Measurements from ENCODE around the gene ADARB1. TPM values are rescaled to one million over a fixed set of nuclear protein-coding genes. Genes with fewer than 3 reads are reported as not detected.

Gene ADARB1
- total and polyA plus RNA-seq, 9 of the 15 experiments (the other 6 are each of a cell fraction or from before 2014, with no cell fraction given): 6.7 to 16.0 (median 8.3) TPM

DNA sequence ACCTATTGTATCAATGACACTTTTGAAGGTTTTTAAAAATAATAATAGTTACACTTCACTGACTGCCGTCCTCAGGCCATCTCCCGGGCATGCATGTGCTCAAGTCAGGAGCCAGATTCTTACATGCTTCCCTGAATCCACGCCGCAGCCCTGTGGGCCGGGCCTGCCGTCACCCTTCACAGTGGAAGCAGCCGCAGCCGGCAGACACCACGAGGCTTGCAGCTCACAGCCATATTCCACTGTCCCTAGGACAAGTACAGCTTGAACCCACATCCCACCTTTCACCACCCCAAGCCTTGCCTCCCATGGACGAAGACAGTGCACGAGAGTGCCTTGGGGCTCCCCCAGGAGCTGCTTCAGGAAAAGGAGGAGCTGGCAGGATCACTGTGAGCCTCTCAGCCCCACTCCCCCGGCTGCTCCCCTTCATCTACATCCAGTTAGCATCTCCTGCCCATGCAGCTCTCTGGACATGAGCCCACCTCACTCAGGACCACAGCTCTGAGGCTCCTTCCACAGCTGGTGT lies 136.1 kb downstream of the ADARB1 start:
- Histone ChIP-seq H3K27me3 (ENCODE audit: control insufficient read depth in 2 of 2, insufficient read depth in 2 of 2, low read length in 2 of 2) (peaks cover 0 to 18% of the 10 kb centered on the region in 2 experiments; a peak in 3 of 5 replicates), H4K20me1 (replicated peaks; ENCODE audit: control insufficient read depth, insufficient read depth, low read length) (no peaks in the 10 kb centered on the region), H3K9me3 (replicated peaks; ENCODE audit: control insufficient read depth, insufficient read depth, low read depth, low read length) (no peaks in the 10 kb centered on the region), H3K4me1 (replicated peaks in 1 of 2; ENCODE audit: control insufficient read depth in 2 of 2, insufficient read depth in 2 of 2, low read length in 2 of 2) (peaks cover 3 to 18% of the 10 kb centered on the region in 2 experiments; a peak in 4 of 5 replicates), H2AFZ (ENCODE audit: low read depth, low read length) (no peak overlapping the region), H3K4me3 (no peak overlapping the region), H3K4me2 (ENCODE audit: insufficient read depth, low read length) (no peak overlapping the region), H3K79me2 (ENCODE audit: control insufficient read depth, insufficient read depth, low read length) (no peaks in the 10 kb centered on the region), H3K9me1 (ENCODE audit: control insufficient read depth, insufficient read depth, low read length) (no peaks in the 10 kb centered on the region), H3K9ac (ENCODE audit: insufficient read depth in 1 of 2, low read depth in 2 of 2, low read length in 2 of 2) (no peak overlapping the region), H3K36me3 (ENCODE audit: control insufficient read depth, insufficient read depth, low read length) (no peaks in the 10 kb centered on the region), H3K27ac (ENCODE audit: extremely low read depth, low read depth, low read length) (no peak overlapping the region)
- in situ Hi-C loops (cut with MboI) (no loop called here), intact Hi-C loops (cut with micrococcal nuclease) (no loop called here)
- no TSS peak for BruUV-seq (replicated peaks)
- no peak for ATAC-seq
- DNase-seq (ENCODE audit: extremely low read depth in 1 of 4, low spot score in 3 of 4): no peak
- no peak for FAIRE-seq
- ChIA-PET POLR2A (interaction anchor here (0.7 to 1.7 kb wide), 4 partner anchors 13 to 58 kb away, joined by 3 read pairs; no protein-coding TSS in a partner anchor), CTCF (ENCODE audit: low intra/inter-chr PET ratio) (interaction anchor here (1.4 kb wide), 1 partner anchor 59 kb away, joined by 3 read pairs; no protein-coding TSS in a partner anchor)
- WGBS (ENCODE audit: insufficient coverage, low coverage, missing lambda C conversion rate): 45% methylated on average over 12 of the region's 12 CpGs
- TF ChIP-seq CAMTA2 (CRISPR knock-in tag; conservative IDR thresholded peaks at IDR 0.05): no peak
- no peak for TF ChIP-seq ZNF586 (CRISPR knock-in tag; conservative IDR thresholded peaks at IDR 0.05)
- no peak for TF ChIP-seq HNRNPL (IDR thresholded peaks at IDR 0.05; ENCODE audit: low read depth, low read length)
- TF ChIP-seq, protein P1, sequence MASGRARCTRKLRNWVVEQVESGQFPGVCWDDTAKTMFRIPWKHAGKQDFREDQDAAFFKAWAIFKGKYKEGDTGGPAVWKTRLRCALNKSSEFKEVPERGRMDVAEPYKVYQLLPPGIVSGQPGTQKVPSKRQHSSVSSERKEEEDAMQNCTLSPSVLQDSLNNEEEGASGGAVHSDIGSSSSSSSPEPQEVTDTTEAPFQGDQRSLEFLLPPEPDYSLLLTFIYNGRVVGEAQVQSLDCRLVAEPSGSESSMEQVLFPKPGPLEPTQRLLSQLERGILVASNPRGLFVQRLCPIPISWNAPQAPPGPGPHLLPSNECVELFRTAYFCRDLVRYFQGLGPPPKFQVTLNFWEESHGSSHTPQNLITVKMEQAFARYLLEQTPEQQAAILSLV (tag; IDR thresholded peaks at IDR 0.05): no peak
- TF ChIP-seq, protein P2, sequence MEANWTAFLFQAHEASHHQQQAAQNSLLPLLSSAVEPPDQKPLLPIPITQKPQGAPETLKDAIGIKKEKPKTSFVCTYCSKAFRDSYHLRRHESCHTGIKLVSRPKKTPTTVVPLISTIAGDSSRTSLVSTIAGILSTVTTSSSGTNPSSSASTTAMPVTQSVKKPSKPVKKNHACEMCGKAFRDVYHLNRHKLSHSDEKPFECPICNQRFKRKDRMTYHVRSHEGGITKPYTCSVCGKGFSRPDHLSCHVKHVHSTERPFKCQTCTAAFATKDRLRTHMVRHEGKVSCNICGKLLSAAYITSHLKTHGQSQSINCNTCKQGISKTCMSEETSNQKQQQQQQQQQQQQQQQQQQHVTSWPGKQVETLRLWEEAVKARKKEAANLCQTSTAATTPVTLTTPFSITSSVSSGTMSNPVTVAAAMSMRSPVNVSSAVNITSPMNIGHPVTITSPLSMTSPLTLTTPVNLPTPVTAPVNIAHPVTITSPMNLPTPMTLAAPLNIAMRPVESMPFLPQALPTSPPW (CRISPR knock-in tag; IDR thresholded peaks at IDR 0.05): no peak
- TF ChIP-seq SRSF1 (IDR thresholded peaks at IDR 0.05; ENCODE audit: low read depth, low read length): no peak
- TF ChIP-seq TRIM28 (IDR thresholded peaks at IDR 0.05): no peak
- no peak for TF ChIP-seq ELF2 (CRISPR knock-in tag; IDR thresholded peaks at IDR 0.05)
- no peak for TF ChIP-seq NFE2L1 (tag; IDR thresholded peaks at IDR 0.05; ENCODE audit: borderline replicate concordance, low read depth)
- TF ChIP-seq, protein P3, sequence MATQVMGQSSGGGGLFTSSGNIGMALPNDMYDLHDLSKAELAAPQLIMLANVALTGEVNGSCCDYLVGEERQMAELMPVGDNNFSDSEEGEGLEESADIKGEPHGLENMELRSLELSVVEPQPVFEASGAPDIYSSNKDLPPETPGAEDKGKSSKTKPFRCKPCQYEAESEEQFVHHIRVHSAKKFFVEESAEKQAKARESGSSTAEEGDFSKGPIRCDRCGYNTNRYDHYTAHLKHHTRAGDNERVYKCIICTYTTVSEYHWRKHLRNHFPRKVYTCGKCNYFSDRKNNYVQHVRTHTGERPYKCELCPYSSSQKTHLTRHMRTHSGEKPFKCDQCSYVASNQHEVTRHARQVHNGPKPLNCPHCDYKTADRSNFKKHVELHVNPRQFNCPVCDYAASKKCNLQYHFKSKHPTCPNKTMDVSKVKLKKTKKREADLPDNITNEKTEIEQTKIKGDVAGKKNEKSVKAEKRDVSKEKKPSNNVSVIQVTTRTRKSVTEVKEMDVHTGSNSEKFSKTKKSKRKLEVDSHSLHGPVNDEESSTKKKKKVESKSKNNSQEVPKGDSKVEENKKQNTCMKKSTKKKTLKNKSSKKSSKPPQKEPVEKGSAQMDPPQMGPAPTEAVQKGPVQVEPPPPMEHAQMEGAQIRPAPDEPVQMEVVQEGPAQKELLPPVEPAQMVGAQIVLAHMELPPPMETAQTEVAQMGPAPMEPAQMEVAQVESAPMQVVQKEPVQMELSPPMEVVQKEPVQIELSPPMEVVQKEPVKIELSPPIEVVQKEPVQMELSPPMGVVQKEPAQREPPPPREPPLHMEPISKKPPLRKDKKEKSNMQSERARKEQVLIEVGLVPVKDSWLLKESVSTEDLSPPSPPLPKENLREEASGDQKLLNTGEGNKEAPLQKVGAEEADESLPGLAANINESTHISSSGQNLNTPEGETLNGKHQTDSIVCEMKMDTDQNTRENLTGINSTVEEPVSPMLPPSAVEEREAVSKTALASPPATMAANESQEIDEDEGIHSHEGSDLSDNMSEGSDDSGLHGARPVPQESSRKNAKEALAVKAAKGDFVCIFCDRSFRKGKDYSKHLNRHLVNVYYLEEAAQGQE (IDR thresholded peaks at IDR 0.05; ENCODE audit: borderline replicate concordance): no peak
- TF ChIP-seq, protein P3 (CRISPR knock-in tag; IDR thresholded peaks at IDR 0.05; ENCODE audit: low read depth): no peak
- no peak for TF ChIP-seq SMAD4 (CRISPR knock-in tag; conservative IDR thresholded peaks at IDR 0.05)
- no peak for TF ChIP-seq SMAD3 (CRISPR knock-in tag; conservative IDR thresholded peaks at IDR 0.05)

Measured in K562 (cell line).